NT2/D1 (cell line): Measurements from ENCODE around the gene CSTF2T.

ENCODE experiments used
- DNase-seq: peaks from one replicate; pipeline ENCODE4 v3.0.0-alpha.2; 2011; ENCODE audit warnings: low read depth, low spot score
- H3K27me3 ChIP-seq: 2 replicates; pipeline ENCODE4 v1.6.0; 2011; ENCODE audit warnings: mild to moderate bottlenecking; ENCODE audit not compliant: insufficient read length, insufficient read depth
- H3K36me3 ChIP-seq: 2 replicates; pipeline ENCODE4 v1.6.1; 2011; ENCODE audit warnings: mild to moderate bottlenecking, low read length, mixed read lengths; ENCODE audit not compliant: insufficient read depth, insufficient read length
- H3K4me1 ChIP-seq: 2 replicates; pipeline ENCODE4 v1.5.1; 2011; ENCODE audit not compliant: insufficient read depth, insufficient read length
- H3K4me3 ChIP-seq: 2 replicates; pipeline ENCODE4 v1.5.1; 2011; ENCODE audit warnings: low read depth; ENCODE audit not compliant: insufficient read length
- H3K9ac ChIP-seq: 2 replicates; pipeline ENCODE4 v1.6.0; 2011; ENCODE audit warnings: low read depth; ENCODE audit not compliant: insufficient read length
- H3K9me3 ChIP-seq: 2 replicates; pipeline ENCODE4 v1.5.1; 2011; ENCODE audit warnings: mild to moderate bottlenecking, low read length; ENCODE audit not compliant: insufficient read depth
- SUZ12 ChIP-seq: IDR thresholded peaks from 2 replicates; pipeline ENCODE4 v1.6.1; 2011; ENCODE audit not compliant: insufficient read length, insufficient read depth; ENCODE audit errors: extremely low read depth
- YY1 ChIP-seq: IDR thresholded peaks from 2 replicates; pipeline ENCODE4 v1.6.1; 2011; ENCODE audit not compliant: insufficient read length, insufficient read depth
- ZNF274 ChIP-seq: IDR thresholded peaks from 2 replicates; pipeline ENCODE4 v1.6.1; 2011; ENCODE audit warnings: mild to moderate bottlenecking, low read depth, low read length

The CSTF2T gene

DNA sequence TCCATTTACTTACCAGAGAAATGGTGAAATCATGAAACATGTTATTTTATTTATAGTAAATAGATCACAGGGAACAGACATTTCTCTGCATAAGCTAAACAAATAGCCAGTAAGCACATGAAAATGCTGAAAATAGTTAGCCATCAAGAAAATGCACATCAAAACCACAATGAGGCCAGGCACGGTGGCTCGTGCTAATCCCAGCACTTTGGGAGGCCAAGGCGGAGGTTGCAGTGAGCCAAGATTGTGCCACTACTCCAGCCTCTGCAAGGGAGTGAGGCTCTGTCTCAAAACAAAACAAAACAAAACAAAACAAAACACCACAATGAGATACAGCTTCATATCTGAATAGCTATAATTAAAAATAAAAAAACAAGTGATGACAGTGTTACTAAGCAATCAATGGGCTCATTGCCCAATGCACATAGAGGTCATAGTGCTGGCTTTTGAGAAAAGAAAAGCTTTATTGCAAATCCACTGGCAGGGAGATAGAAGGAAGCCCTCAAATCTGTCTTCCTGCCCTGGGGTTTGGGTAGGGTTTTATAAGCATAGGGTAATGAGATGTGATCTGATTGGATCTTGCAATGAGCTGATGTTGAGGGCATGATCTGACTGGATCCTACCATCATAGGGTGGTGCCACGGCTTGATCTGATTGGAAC, 16.2 kb downstream of the CSTF2T start:
- no peak for DNase-seq
- H3K4me1 ChIP-seq: no peaks in the 10 kb centered on the region
- H3K9me3 ChIP-seq: no peaks in the 10 kb centered on the region
- H3K9ac ChIP-seq: no peak overlapping the region
- H3K36me3 ChIP-seq: no peaks in the 10 kb centered on the region
- no peak for TF ChIP-seq YY1
- no peak for TF ChIP-seq ZNF274
- no peak for TF ChIP-seq SUZ12
- no peak overlapping the region for H3K4me3 ChIP-seq
- H3K27me3 ChIP-seq: no peaks in the 10 kb centered on the region

DNA sequence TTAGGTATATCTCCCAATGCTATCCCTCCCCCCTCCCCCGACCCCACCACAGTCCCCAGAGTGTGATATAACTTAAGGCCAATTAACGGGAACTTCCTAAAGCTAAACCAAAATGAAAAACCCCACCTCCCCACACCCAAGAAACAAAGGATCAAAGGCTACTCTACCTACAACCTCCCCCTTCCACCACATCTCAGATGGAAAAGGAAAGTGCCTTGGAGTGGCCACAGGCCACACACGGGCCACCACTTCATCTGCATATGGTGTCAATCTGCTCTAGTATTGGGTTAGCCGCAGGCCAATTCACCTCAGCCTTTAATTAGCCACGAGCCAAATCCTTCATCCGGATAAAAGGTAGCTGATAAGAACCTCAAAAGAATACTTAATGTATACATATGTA, 19.6 kb downstream of the CSTF2T start:
- H3K9me3 ChIP-seq: no peaks in the 10 kb centered on the region
- no peak for DNase-seq
- TF ChIP-seq SUZ12: no peak
- no peak for TF ChIP-seq ZNF274
- no peak for TF ChIP-seq YY1

GRCh38 chr10:51675088-51675487, 24.3 kb downstream of the CSTF2T start:
- no peak for DNase-seq
- no peak overlapping the region for H3K9ac ChIP-seq
- H3K27me3 ChIP-seq: no peaks in the 10 kb centered on the region
- TF ChIP-seq YY1 (no peak), ZNF274 (no peak), SUZ12 (no peak)
- H3K4me1 ChIP-seq: no peaks in the 10 kb centered on the region
- no peaks in the 10 kb centered on the region for H3K36me3 ChIP-seq
- H3K9me3 ChIP-seq: no peaks in the 10 kb centered on the region
- no peak overlapping the region for H3K4me3 ChIP-seq

More for the DNA sequence above, 19.6 kb downstream of the CSTF2T start:
- H3K4me3 ChIP-seq: no peak overlapping the region
- H3K4me1 ChIP-seq: no peaks in the 10 kb centered on the region
- no peaks in the 10 kb centered on the region for H3K36me3 ChIP-seq
- no peak overlapping the region for H3K9ac ChIP-seq
- no peaks in the 10 kb centered on the region for H3K27me3 ChIP-seq

GRCh38 chr10:51672039-51672535, 27.3 kb downstream of the CSTF2T start:
- no peaks in the 10 kb centered on the region for H3K36me3 ChIP-seq
- no peaks in the 10 kb centered on the region for H3K9me3 ChIP-seq
- no peaks in the 10 kb centered on the region for H3K4me1 ChIP-seq
- H3K9ac ChIP-seq: no peak overlapping the region
- TF ChIP-seq SUZ12 (no peak), ZNF274 (no peak), YY1 (no peak)
- DNase-seq: no peak
- H3K27me3 ChIP-seq: no peaks in the 10 kb centered on the region
- H3K4me3 ChIP-seq: no peak overlapping the region

DNA sequence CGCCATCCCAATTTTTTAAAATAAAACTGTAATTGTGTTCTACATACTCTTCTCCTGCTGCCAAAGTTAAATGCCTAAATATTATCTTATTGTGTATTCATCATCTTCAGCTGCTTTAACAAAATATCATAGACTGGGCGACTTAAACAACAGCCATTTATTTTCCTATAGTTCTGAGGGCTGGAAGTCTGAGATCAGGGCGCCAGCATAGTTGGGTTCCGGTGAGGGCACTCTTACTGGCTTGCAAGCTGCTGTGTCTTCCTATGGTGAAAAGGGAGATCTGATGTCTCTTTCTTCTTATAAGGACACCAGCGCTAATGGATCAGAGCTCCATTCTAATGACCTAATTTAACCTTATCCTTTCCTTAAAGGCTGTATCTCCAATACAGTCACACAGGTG, 30.4 kb downstream of the CSTF2T start:
- no peak for TF ChIP-seq SUZ12
- no peak for TF ChIP-seq YY1
- no peak for TF ChIP-seq ZNF274
- Histone ChIP-seq H3K36me3 (no peaks in the 10 kb centered on the region), H3K9me3 (no peaks in the 10 kb centered on the region), H3K4me3 (no peak overlapping the region), H3K4me1 (no peaks in the 10 kb centered on the region), H3K9ac (no peak overlapping the region), H3K27me3 (no peaks in the 10 kb centered on the region)
- DNase-seq: no peak

GRCh38 chr10:51668336-51668689, 31.1 kb downstream of the CSTF2T start:
- no peaks in the 10 kb centered on the region for H3K36me3 ChIP-seq
- no peak for DNase-seq
- no peaks in the 10 kb centered on the region for H3K9me3 ChIP-seq
- no peaks in the 10 kb centered on the region for H3K27me3 ChIP-seq
- TF ChIP-seq YY1 (no peak), SUZ12 (no peak), ZNF274 (no peak)
- H3K9ac ChIP-seq: no peak overlapping the region
- H3K4me1 ChIP-seq: no peaks in the 10 kb centered on the region
- H3K4me3 ChIP-seq: no peak overlapping the region

GRCh38 chr10:51667678-51668335, 31.6 kb downstream of the CSTF2T start:
- TF ChIP-seq SUZ12 (no peak), YY1 (no peak), ZNF274 (no peak)
- H3K4me3 ChIP-seq: no peak overlapping the region
- no peak overlapping the region for H3K9ac ChIP-seq
- no peak for DNase-seq
- H3K4me1 ChIP-seq: no peaks in the 10 kb centered on the region
- H3K36me3 ChIP-seq: no peaks in the 10 kb centered on the region
- H3K27me3 ChIP-seq: no peaks in the 10 kb centered on the region
- no peaks in the 10 kb centered on the region for H3K9me3 ChIP-seq
